ENCODE results near the gene UBXN4. TPM values are rescaled to one million over a fixed set of nuclear protein-coding genes. Genes with fewer than 3 reads are reported as not detected.

The UBXN4 gene
- total and polyA plus RNA-seq, 2 donors from 2014 or later = 33.0 to 96.8 TPM

- H3K27ac ChIP-seq (ENCODE audit: low read depth in 2 of 2, low read length in 2 of 2) = no peak overlapping the region
These were observed 84.0 kb downstream of the UBXN4 start for GRCh38 chr2:135825550-135826176.

DNA sequence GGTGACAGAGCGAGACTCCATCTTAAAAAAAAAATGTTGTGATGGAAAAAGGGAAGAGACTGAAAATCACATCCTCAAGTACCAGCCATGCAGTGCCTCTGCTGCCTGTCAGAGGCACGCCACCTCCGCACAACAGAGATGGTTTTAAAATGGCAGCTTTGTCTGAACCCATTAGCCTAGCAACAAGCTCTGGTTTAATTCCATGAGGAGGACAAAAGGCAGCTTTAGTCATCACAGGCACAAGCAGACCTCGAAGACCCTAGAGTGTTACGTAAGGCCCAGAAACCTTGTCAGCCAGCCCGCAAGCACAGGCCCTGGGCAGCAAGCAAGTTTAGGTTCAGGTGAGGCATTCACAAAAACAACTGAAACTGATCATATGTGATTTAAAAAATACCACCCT is 84.9 kb downstream of the UBXN4 start:
- H3K27ac ChIP-seq (ENCODE audit: low read depth in 2 of 2, low read length in 2 of 2) = no peak overlapping the region
- intact Hi-C loops (cut with DNase I) = no loop called here
- TF ChIP-seq CTCF (IDR thresholded peaks at IDR 0.05; ENCODE audit: borderline replicate concordance, extremely low read depth, insufficient read depth) = no peak
- no peak overlapping the region for H3K4me3 ChIP-seq (ENCODE audit: low read length in 3 of 3)
- no peaks in the 10 kb centered on the region for H3K4me1 ChIP-seq (ENCODE audit: control insufficient read depth in 2 of 3, insufficient read depth in 2 of 3, low read depth in 1 of 3, low read length in 3 of 3)
- DNase-seq (no peak), FAIRE-seq (no peak)
- H3K36me3 ChIP-seq (ENCODE audit: control insufficient read depth in 2 of 3, insufficient read depth in 3 of 3, low read length in 3 of 3) = no peaks in the 10 kb centered on the region
- H3K9me3 ChIP-seq (ENCODE audit: control insufficient read depth in 2 of 3, insufficient read depth in 1 of 3, low read length in 3 of 3) = peaks cover 0 to 3% (median 0%) of the 10 kb centered on the region in 3 donors
- no peaks in the 10 kb centered on the region for H3K27me3 ChIP-seq (ENCODE audit: control insufficient read depth, insufficient read depth, low read length)
- no peak overlapping the region for H3K9ac ChIP-seq (ENCODE audit: low read length in 3 of 3)

More at GRCh38 chr2:135825550-135826176, 84.0 kb downstream of the UBXN4 start:
- DNase-seq = no peak
- no peaks in the 10 kb centered on the region for H3K4me1 ChIP-seq (ENCODE audit: control insufficient read depth in 2 of 3, insufficient read depth in 2 of 3, low read depth in 1 of 3, low read length in 3 of 3)
- no peak for FAIRE-seq
- intact Hi-C loops (cut with DNase I) = no loop called here
- no peak overlapping the region for H3K9ac ChIP-seq (ENCODE audit: low read length in 3 of 3)
- H3K9me3 ChIP-seq (ENCODE audit: control insufficient read depth in 2 of 3, insufficient read depth in 1 of 3, low read length in 3 of 3) = peaks cover 0 to 3% (median 0%) of the 10 kb centered on the region in 3 donors
- no peak overlapping the region for H3K4me3 ChIP-seq (ENCODE audit: low read length in 3 of 3)
- no peaks in the 10 kb centered on the region for H3K36me3 ChIP-seq (ENCODE audit: control insufficient read depth in 2 of 3, insufficient read depth in 3 of 3, low read length in 3 of 3)
- no peaks in the 10 kb centered on the region for H3K27me3 ChIP-seq (ENCODE audit: control insufficient read depth, insufficient read depth, low read length)
- no peak for TF ChIP-seq CTCF (IDR thresholded peaks at IDR 0.05; ENCODE audit: borderline replicate concordance, extremely low read depth, insufficient read depth)

GRCh38 chr2:135829378-135830135 is 87.9 kb downstream of the UBXN4 start:
- DNase-seq (peak in 3 of 5 donors; percentile 16 to 29 (median 26)), FAIRE-seq (no peak)
- H3K9me3 ChIP-seq (ENCODE audit: control insufficient read depth in 2 of 3, insufficient read depth in 1 of 3, low read length in 3 of 3) = no peaks in the 10 kb centered on the region
- H3K4me1 ChIP-seq (ENCODE audit: control insufficient read depth in 2 of 3, insufficient read depth in 2 of 3, low read depth in 1 of 3, low read length in 3 of 3) = no peaks in the 10 kb centered on the region
- no peaks in the 10 kb centered on the region for H3K27me3 ChIP-seq (ENCODE audit: control insufficient read depth, insufficient read depth, low read length)
- H3K27ac ChIP-seq (ENCODE audit: low read depth in 2 of 2, low read length in 2 of 2) = no peak overlapping the region
- intact Hi-C loops (cut with DNase I) = no loop called here
- no peak overlapping the region for H3K9ac ChIP-seq (ENCODE audit: low read length in 3 of 3)
- no peaks in the 10 kb centered on the region for H3K36me3 ChIP-seq (ENCODE audit: control insufficient read depth in 2 of 3, insufficient read depth in 3 of 3, low read length in 3 of 3)
- no peak for TF ChIP-seq CTCF (IDR thresholded peaks at IDR 0.05; ENCODE audit: borderline replicate concordance, extremely low read depth, insufficient read depth)
- no peak overlapping the region for H3K4me3 ChIP-seq (ENCODE audit: low read length in 3 of 3)

Measured in kidney (tissue), 14 donors.